Measurements from ENCODE around the gene DQX1.
"Not testable (repeated sequence)": the region's sequence is repeated elsewhere in the genome, so short reads cannot be mapped to it uniquely, and the experiment has no call there.

Gene DQX1

GRCh38 chr2:74491648-74492544 lies 34.1 kb downstream of the DQX1 start:
- FAIRE-seq, result no peak

- no peak for FAIRE-seq
Observed at GRCh38 chr2:74489906-74490305, 36.1 kb downstream of the DQX1 start.

DNA sequence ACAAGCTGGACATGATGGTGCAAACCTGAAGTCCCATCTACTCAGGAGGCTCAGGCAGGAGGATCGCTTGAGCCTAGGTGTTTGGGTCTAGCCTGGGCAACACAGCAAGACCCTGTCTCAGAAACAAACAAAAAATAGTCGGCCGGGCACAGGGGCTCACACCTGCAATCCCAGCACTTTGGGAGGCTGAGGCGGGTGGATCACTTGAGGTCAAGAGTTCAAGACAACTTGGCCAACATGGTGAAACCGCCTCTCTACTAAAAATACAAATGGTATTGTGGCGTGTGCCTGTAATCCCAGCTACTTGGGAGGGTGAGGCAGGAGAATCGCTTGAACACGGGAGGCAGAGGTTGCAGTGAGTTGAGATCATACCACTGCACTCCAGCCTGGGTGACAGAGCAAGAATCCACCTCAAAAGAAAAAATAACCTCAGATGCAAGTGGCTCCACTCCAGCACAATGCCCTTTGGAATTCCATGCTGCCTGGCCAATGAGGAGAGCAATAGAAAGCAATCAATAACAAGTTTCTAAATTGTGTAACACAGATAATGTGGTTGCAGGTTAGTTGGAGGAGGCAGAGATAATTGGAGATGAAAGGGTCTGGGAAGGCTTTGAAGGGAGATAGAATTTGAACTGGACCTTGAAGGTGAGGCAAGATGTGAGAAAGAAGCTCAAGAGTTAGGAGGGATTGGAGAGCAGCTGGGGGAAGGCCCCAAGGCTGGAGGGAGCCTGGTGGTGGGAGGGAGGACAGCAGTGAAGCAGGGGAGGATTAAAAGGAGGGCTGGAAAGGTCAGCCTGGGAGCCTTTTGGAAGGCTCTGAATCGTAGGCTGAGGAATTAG lies 37.2 kb downstream of the DQX1 start:
- no peak for FAIRE-seq

GRCh38 chr2:74486141-74486540 lies 39.9 kb downstream of the DQX1 start:
- no peak for FAIRE-seq

DNA sequence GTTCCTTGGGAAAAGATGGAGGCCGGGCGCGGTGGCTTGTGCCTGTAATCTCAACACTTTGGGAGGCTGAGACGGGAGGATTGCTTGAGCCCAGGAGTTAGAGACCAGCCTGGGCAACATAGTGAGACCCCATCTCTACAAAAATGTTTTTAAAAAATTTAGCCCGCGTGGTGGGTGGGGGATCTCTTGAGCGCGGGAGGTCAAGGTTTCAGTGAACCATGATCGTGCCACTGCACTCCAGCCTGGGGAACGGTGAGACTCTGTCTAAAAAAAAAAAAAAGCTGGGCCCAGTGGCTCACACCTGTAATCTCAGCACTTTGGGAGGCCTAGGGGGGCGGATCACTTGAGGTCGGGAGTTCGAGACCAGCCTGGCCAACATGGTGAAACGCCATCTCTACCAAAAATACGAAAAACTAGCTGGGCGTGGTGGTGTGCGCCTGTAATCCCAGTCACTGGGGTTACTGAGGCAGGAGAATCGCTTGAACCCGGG lies 42.3 kb downstream of the DQX1 start:
- FAIRE-seq, result not testable (repeated sequence)

GRCh38 chr2:74482801-74483674 lies 43.0 kb downstream of the DQX1 start, which contains the start of the genes CCDC142 and TTC31:
Gene CCDC142 (minus strand): TSS chr2:74482998. CDS start chr2:74482837, 161 bp downstream.
Gene TTC31 (plus strand): TSS chr2:74483081. CDS start chr2:74483096, 15 bp downstream.
- FAIRE-seq, result peak; percentile 91

DNA sequence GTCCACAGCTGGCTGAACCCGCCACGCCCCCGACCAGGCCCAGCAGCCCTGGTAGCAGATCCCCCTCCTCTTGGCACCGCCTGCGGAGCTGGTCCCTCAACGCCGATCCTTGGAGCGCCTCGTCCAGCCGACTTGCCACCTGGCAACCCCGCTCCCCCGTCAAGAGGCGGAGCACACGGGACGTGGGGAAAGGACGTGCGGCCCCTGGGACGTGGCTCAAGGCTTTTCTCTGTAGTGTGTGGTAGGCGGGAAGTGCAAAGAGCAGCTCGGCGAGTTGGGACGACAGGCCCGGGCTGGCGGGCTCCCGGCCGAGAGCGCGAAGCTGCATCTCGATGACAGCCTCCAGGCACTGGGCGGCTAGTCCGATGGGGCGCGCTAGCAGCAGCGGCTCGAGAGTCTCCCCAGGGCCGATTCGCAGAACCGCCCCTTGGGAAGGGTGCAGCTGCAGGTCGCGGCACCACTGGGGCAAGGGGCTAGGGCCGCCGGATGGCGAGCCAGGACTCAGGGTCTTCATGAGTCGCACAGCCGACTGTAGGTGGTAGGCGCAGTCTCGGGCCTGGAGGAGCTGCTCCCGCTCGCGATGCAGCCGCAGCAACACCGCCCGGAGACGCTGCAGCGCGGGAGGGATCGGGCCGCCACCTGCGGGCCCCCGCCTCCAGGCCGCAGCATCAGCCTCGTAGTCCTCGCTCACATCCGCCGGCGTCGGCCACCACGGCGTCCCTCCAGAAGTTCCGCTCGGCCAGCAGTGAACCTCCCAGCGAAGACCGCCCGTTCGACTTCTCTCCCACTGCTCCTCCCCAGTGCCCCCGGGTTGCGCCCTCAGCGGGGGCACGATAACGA lies 43.9 kb downstream of the DQX1 start:
- no peak for FAIRE-seq

GRCh38 chr2:74481431-74481830 lies 44.6 kb downstream of the DQX1 start:
- FAIRE-seq, result no peak

- no peak for FAIRE-seq
Observed at GRCh38 chr2:74474899-74475298, 51.1 kb downstream of the DQX1 start.

GRCh38 chr2:74474481-74474880 lies 51.5 kb downstream of the DQX1 start:
- no peak for FAIRE-seq

- FAIRE-seq, result no peak
Observed at GRCh38 chr2:74472945-74473258, 53.1 kb downstream of the DQX1 start.

- FAIRE-seq, result peak; percentile 87
Observed at GRCh38 chr2:74472086-74472944, 53.7 kb downstream of the DQX1 start, which contains the start of gene MRPL53. Gene MRPL53 (minus strand): TSS chr2:74472680. CDS start chr2:74472660, 20 bp downstream.

- no peak for FAIRE-seq
Observed at GRCh38 chr2:74471332-74472065, 54.5 kb downstream of the DQX1 start.

- not testable (repeated sequence) for FAIRE-seq
Observed at GRCh38 chr2:74470742-74471141, 55.3 kb downstream of the DQX1 start.
